Liver (tissue), 3 donors: ENCODE data around the gene ZNF503.

Experiments
- FOXA2 ChIP-seq: IDR thresholded peaks from 2 replicates; pipeline ENCODE4 v1.6.1; 2016; ENCODE audit warnings: antibody characterized with exemption
- RXRA ChIP-seq, 2 donors: IDR thresholded peaks; 2 replicates each; pipeline ENCODE4 v1.6.1; 2017 to 2018; ENCODE audit warnings: antibody characterized with exemption in 2 of 2, mild to moderate bottlenecking in 1 of 2
- SP1 ChIP-seq: IDR thresholded peaks from 2 replicates; pipeline ENCODE4 v1.6.1; 2018; ENCODE audit warnings: antibody characterized with exemption, mild to moderate bottlenecking
- TF ChIP-seq, protein P1 (sequence below): fragments of 150-350 bp; IDR thresholded peaks from 2 replicates; pipeline ENCODE4 v1.5.1; 2017; ENCODE audit warnings: improper control_type of control experiment, low read depth, low read length; ENCODE audit not compliant: missing input control
- TF ChIP-seq, protein P2 (sequence below): IDR thresholded peaks from 2 replicates; pipeline ENCODE4 v1.6.1; 2016; ENCODE audit warnings: antibody characterized with exemption, mild to moderate bottlenecking
- TF ChIP-seq, protein P3 (sequence below): IDR thresholded peaks from 2 replicates; pipeline ENCODE4 v1.6.1; 2016; ENCODE audit warnings: antibody characterized with exemption
- donor health status: healthy.
- donor health status: healthy.

DNA sequence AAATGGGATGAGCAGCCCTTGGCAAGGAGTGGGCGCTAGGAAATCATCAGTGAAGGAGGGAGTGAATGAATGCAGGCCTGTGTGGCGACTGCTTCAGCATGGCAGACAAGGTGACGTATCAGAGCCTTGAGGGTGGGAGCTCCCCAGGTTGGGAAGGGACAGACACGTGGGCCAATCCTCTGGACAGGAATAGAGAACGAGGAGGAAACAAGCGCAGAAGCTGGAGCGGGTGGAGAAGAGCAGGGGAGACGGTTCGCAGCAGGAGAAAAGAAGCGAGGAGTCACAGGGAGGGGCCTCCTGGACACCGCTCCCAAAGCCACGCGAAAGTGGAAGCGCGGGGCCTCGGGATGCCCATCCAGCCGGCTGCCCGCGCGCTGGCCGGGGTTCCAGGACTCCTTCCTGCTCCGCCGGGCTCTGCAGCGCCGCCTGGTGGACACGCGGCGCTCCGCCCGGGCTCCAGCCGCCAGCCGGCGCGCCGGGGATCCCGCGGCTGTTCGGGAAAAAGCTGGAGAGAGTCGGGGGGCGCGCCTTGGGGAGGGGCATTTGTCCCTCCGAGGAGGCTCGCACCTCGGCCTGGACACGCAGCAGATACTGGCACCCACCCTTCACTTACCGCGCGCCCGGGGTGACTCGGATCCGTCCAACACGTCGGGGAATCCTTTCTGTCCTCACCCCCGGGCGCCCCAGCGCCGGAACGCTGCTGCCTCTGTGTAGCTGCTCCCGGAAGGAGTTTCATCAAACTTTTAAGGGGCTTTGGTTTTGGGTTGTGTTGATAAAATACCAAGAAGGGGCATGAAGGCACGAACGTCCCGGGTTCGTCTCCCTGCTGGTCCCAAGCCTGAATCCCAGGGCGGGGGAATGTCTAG lies 6.3 kb downstream of the ZNF503 start:
- TF ChIP-seq FOXA2 (no peak), SP1 (no peak), RXRA (IDR thresholded peaks at IDR 0.05) (no peak)
- TF ChIP-seq, protein P1, sequence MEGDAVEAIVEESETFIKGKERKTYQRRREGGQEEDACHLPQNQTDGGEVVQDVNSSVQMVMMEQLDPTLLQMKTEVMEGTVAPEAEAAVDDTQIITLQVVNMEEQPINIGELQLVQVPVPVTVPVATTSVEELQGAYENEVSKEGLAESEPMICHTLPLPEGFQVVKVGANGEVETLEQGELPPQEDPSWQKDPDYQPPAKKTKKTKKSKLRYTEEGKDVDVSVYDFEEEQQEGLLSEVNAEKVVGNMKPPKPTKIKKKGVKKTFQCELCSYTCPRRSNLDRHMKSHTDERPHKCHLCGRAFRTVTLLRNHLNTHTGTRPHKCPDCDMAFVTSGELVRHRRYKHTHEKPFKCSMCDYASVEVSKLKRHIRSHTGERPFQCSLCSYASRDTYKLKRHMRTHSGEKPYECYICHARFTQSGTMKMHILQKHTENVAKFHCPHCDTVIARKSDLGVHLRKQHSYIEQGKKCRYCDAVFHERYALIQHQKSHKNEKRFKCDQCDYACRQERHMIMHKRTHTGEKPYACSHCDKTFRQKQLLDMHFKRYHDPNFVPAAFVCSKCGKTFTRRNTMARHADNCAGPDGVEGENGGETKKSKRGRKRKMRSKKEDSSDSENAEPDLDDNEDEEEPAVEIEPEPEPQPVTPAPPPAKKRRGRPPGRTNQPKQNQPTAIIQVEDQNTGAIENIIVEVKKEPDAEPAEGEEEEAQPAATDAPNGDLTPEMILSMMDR, result peak; percentile 67
- TF ChIP-seq, protein P2, sequence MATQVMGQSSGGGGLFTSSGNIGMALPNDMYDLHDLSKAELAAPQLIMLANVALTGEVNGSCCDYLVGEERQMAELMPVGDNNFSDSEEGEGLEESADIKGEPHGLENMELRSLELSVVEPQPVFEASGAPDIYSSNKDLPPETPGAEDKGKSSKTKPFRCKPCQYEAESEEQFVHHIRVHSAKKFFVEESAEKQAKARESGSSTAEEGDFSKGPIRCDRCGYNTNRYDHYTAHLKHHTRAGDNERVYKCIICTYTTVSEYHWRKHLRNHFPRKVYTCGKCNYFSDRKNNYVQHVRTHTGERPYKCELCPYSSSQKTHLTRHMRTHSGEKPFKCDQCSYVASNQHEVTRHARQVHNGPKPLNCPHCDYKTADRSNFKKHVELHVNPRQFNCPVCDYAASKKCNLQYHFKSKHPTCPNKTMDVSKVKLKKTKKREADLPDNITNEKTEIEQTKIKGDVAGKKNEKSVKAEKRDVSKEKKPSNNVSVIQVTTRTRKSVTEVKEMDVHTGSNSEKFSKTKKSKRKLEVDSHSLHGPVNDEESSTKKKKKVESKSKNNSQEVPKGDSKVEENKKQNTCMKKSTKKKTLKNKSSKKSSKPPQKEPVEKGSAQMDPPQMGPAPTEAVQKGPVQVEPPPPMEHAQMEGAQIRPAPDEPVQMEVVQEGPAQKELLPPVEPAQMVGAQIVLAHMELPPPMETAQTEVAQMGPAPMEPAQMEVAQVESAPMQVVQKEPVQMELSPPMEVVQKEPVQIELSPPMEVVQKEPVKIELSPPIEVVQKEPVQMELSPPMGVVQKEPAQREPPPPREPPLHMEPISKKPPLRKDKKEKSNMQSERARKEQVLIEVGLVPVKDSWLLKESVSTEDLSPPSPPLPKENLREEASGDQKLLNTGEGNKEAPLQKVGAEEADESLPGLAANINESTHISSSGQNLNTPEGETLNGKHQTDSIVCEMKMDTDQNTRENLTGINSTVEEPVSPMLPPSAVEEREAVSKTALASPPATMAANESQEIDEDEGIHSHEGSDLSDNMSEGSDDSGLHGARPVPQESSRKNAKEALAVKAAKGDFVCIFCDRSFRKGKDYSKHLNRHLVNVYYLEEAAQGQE, result no peak
- TF ChIP-seq, protein P3, sequence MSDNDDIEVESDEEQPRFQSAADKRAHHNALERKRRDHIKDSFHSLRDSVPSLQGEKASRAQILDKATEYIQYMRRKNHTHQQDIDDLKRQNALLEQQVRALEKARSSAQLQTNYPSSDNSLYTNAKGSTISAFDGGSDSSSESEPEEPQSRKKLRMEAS, result no peak
